B cell (primary cell): ENCODE data around the gene HSPH1. TPM values are rescaled to one million over a fixed set of nuclear protein-coding genes. Genes with fewer than 3 reads are reported as not detected.

Experiments used
- ATAC-seq: fragments of 200-7000 bp; cut with Tn5 transposase; one replicate; pipeline ENCODE4 v1.10.0; 2021; ENCODE audit warnings: low read depth, mild to moderate bottlenecking, moderate number of reproducible peaks, moderate library complexity
- CTCF ChIA-PET: fragments of 350-600 bp; sonication (Branson Sonifier 250); formaldehyde crosslinking; loops from one replicate; lab custom pipeline; 2021; ENCODE audit warnings: antibody characterized with exemption, inconsistent platforms; lab: Charles Lee
- POLR2A ChIA-PET: fragments of 350-600 bp; sonication (Branson Sonifier 250); formaldehyde crosslinking; loops from one replicate; lab custom pipeline; 2021; ENCODE audit warnings: antibody characterized with exemption; lab: Charles Lee
- DNase-seq: peaks from one replicate; pipeline ENCODE4 v3.0.0; 2013
- H2AFZ ChIP-seq: 2 replicates; pipeline ENCODE4 v1.6.1; 2012; ENCODE audit warnings: mild to moderate bottlenecking, low read depth, low read length; ENCODE audit not compliant: insufficient read depth, poor library complexity, severe bottlenecking
- H3K27ac ChIP-seq, 2 donors: 1 replicate in 1 of 2; 2 replicates in 1 of 2; pipeline ENCODE4 v1.5.1; 2012 to 2013; ENCODE audit warnings: low read length in 2 of 2, mild to moderate bottlenecking in 2 of 2, moderate library complexity in 1 of 2
- H3K27me3 ChIP-seq, 4 experiments: fragments of 200-600 bp in 1 of 4; sonication (generic) in 1 of 4; replicated peaks in 1 of 4; 1 replicate in 2 of 4; 2 replicates in 2 of 4; pipeline versions ENCODE4 v1.6.1 to v1.7.0; 2013 to 2016; ENCODE audit warnings: low read length in 3 of 4, mild to moderate bottlenecking in 2 of 4, mixed read lengths in 1 of 4, moderate library complexity in 1 of 4; ENCODE audit not compliant: insufficient read depth in 4 of 4, control insufficient read depth in 3 of 4; ENCODE audit errors: control extremely low read depth in 1 of 4
- H3K36me3 ChIP-seq, 2 experiments: replicated peaks in 1 of 2; 1 replicate in 1 of 2; 2 replicates in 1 of 2; pipeline versions ENCODE4 v1.6.1 to v1.7.1; 2013; ENCODE audit warnings: low read length in 1 of 2; ENCODE audit not compliant: insufficient read depth in 2 of 2, control insufficient read depth in 1 of 2; ENCODE audit errors: control extremely low read depth in 1 of 2, extremely low read depth in 1 of 2
- H3K4me1 ChIP-seq, 2 donors: fragments of 200-600 bp in 1 of 2; sonication (generic) in 1 of 2; 1 replicate in 1 of 2; 2 replicates in 1 of 2; pipeline versions ENCODE4 v1.5.1 to v1.6.1; 2013 to 2017; ENCODE audit warnings: low read length in 2 of 2; ENCODE audit not compliant: control insufficient read depth in 2 of 2, insufficient read depth in 2 of 2
- H3K4me2 ChIP-seq: replicated peaks from 2 replicates; pipeline ENCODE3; 2012; ENCODE audit warnings: mild to moderate bottlenecking, low read depth, low read length; ENCODE audit not compliant: poor library complexity, severe bottlenecking
- H3K4me3 ChIP-seq, 5 experiments: fragments of 200-600 bp in 1 of 5; sonication (generic) in 1 of 5; 1 replicate in 3 of 5; 2 replicates in 2 of 5; pipeline versions ENCODE4 v1.5.1 to v1.7.0; 2011 to 2016; ENCODE audit warnings: low read length in 4 of 5, mild to moderate bottlenecking in 4 of 5, low read depth in 2 of 5, control low read depth in 1 of 5, moderate library complexity in 1 of 5; ENCODE audit not compliant: insufficient read depth in 1 of 5; ENCODE audit errors: control extremely low read depth in 1 of 5, extremely low read depth in 1 of 5
- H3K79me2 ChIP-seq: fragments of 200-600 bp; sonication (generic); one replicate; pipeline ENCODE4 v1.6.0; 2016; ENCODE audit warnings: low read length; ENCODE audit not compliant: control insufficient read depth, insufficient read depth
- H3K9ac ChIP-seq: fragments of 200-600 bp; sonication (generic); 2 replicates; pipeline ENCODE4 v1.6.1; 2017; ENCODE audit warnings: mild to moderate bottlenecking, low read length, moderate library complexity
- H3K9me3 ChIP-seq, 3 donors: one replicate each; pipeline versions ENCODE4 v1.6.1 to v1.7.1; 2013; ENCODE audit warnings: low read length in 2 of 3; ENCODE audit not compliant: control insufficient read depth in 2 of 3, insufficient read depth in 1 of 3; ENCODE audit errors: control extremely low read depth in 1 of 3
- H4K20me1 ChIP-seq: 2 replicates; pipeline ENCODE4 v1.6.0; 2012; ENCODE audit warnings: mild to moderate bottlenecking, low read length; ENCODE audit not compliant: insufficient read depth, control insufficient read depth, poor library complexity, severe bottlenecking
- H3K27ac Mint-ChIP-seq: one replicate; pipeline ENCODE4 v1.8.0; 2021; ENCODE audit warnings: mixed read lengths
- H3K27me3 Mint-ChIP-seq: one replicate; pipeline ENCODE4 v1.8.0; 2021; ENCODE audit warnings: mixed read lengths
- H3K4me1 Mint-ChIP-seq: one replicate; pipeline ENCODE4 v1.8.0; 2021; ENCODE audit warnings: mixed read lengths
- H3K4me3 Mint-ChIP-seq: one replicate; pipeline ENCODE4 v1.8.0; 2021; ENCODE audit warnings: mixed read lengths
- H3K9me3 Mint-ChIP-seq: one replicate; pipeline ENCODE4 v1.8.0; 2022; ENCODE audit warnings: mixed read lengths; ENCODE audit not compliant: insufficient read depth
- EZH2 ChIP-seq: IDR thresholded peaks from 2 replicates; pipeline ENCODE4 v1.6.1; 2012; ENCODE audit warnings: borderline replicate concordance, low read depth, mild to moderate bottlenecking, moderate library complexity, low read length; ENCODE audit not compliant: insufficient read depth, poor library complexity, severe bottlenecking
- WGBS: methylation state at CpG from one replicate; pipeline ENCODE4 v1.1.5; 2013; ENCODE audit warnings: missing lambda C conversion rate; ENCODE audit not compliant: insufficient coverage; 5-methylcytosine and 5-hydroxymethylcytosine counted together
- intact Hi-C: fragments of 100-400 bp; cut with micrococcal nuclease; formaldehyde crosslinking; loops from one replicate; pipeline ENCODE4 v1.10.0; 2022
- polyA plus RNA-seq: library from polyadenylated mRNA; depleted of rRNA; stranded (reverse); fragments of >200 nt; gene quantifications from 2 replicates; pipeline ENCODE4 v1.2.3, GENCODE V29; 2012
- total RNA-seq, 2 donors: library from RNA; stranded (reverse); fragments of 120-200 nt in 1 of 2; gene quantifications; 1 replicate in 1 of 2; 2 replicates in 1 of 2; pipeline versions ENCODE4 v1.2.3 to v1.2.4, GENCODE V29; 2013 to 2022
- TF ChIP-seq, protein P1 (sequence below): fragments of 200-600 bp; IDR thresholded peaks from one replicate; pipeline ENCODE4 v1.8.0; 2022; ENCODE audit warnings: antibody characterized with exemption, mild to moderate bottlenecking

HSPH1 gene
- total and polyA plus RNA-seq, 2 donors (not counting 1 experiment from before 2014, with no cell fraction given): 15.4 to 56.4 TPM

GRCh38 chr13:31154939-31155338, 6.8 kb downstream of the HSPH1 start:
- H3K27me3 Mint-ChIP-seq: no peaks in the 10 kb centered on the region
- no peaks in the 10 kb centered on the region for H3K9me3 Mint-ChIP-seq
- CTCF ChIA-PET: no interaction called here
- Histone ChIP-seq H3K4me1 (peaks cover 7 to 10% of the 10 kb centered on the region in 2 donors), H3K79me2 (peaks cover 27% of the 10 kb centered on the region), H3K4me3 (no peak overlapping the region), H3K4me2 (no peak overlapping the region), H3K9me3 (no peaks in the 10 kb centered on the region), H3K36me3 (peaks cover 23 to 70% of the 10 kb centered on the region in 2 experiments), H3K9ac (no peak overlapping the region), H3K27ac (no peak overlapping the region), H2AFZ (no peak overlapping the region), H3K27me3 (no peaks in the 10 kb centered on the region), H4K20me1 (peaks cover 13% of the 10 kb centered on the region)
- ATAC-seq (no peak), DNase-seq (no peak)
- intact Hi-C loops: no loop called here
- TF ChIP-seq, protein P1, sequence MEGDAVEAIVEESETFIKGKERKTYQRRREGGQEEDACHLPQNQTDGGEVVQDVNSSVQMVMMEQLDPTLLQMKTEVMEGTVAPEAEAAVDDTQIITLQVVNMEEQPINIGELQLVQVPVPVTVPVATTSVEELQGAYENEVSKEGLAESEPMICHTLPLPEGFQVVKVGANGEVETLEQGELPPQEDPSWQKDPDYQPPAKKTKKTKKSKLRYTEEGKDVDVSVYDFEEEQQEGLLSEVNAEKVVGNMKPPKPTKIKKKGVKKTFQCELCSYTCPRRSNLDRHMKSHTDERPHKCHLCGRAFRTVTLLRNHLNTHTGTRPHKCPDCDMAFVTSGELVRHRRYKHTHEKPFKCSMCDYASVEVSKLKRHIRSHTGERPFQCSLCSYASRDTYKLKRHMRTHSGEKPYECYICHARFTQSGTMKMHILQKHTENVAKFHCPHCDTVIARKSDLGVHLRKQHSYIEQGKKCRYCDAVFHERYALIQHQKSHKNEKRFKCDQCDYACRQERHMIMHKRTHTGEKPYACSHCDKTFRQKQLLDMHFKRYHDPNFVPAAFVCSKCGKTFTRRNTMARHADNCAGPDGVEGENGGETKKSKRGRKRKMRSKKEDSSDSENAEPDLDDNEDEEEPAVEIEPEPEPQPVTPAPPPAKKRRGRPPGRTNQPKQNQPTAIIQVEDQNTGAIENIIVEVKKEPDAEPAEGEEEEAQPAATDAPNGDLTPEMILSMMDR: no peak
- TF ChIP-seq EZH2: no peak
- no peak overlapping the region for H3K4me3 Mint-ChIP-seq
- H3K27ac Mint-ChIP-seq: no peak overlapping the region
- no CpG with 5 or more reads among the region's 2 CpGs for WGBS
- POLR2A ChIA-PET: no interaction called here
- peaks cover 13% of the 10 kb centered on the region for H3K4me1 Mint-ChIP-seq

- no peaks in the 10 kb centered on the region for H3K9me3 ChIP-seq
- Mint-ChIP-seq H3K9me3 (no peaks in the 10 kb centered on the region), H3K27ac (no peak overlapping the region), H3K4me3 (no peak overlapping the region), H3K4me1 (no peaks in the 10 kb centered on the region), H3K27me3 (no peaks in the 10 kb centered on the region)
- no peaks in the 10 kb centered on the region for H4K20me1 ChIP-seq
- H3K79me2 ChIP-seq: peaks cover 2% of the 10 kb centered on the region
- DNase-seq (no peak), ATAC-seq (no peak)
- H3K4me1 ChIP-seq: no peaks in the 10 kb centered on the region
- POLR2A ChIA-PET: no interaction called here
- no peak for TF ChIP-seq EZH2
- TF ChIP-seq, protein P1: no peak
- H3K4me2 ChIP-seq: no peak overlapping the region
- CTCF ChIA-PET: interaction anchor here (1.2 kb wide), 1 partner anchor 48 kb away, joined by 3 read pairs; the partner anchor contains the start of gene B3GLCT
- H3K27me3 ChIP-seq: no peaks in the 10 kb centered on the region
- H3K36me3 ChIP-seq: peaks cover 22 to 91% of the 10 kb centered on the region in 2 experiments
- H2AFZ ChIP-seq: no peak overlapping the region
- WGBS: 100% methylated on average over 2 of the region's 3 CpGs
- no peak overlapping the region for H3K9ac ChIP-seq
- H3K4me3 ChIP-seq: no peak overlapping the region
- H3K27ac ChIP-seq: no peak overlapping the region
- intact Hi-C loops: no loop called here
Measured at GRCh38 chr13:31151837-31152236, 9.9 kb downstream of the HSPH1 start.
